ENCODE measurements around the gene RBPJL. TPM values are rescaled to one million over a fixed set of nuclear protein-coding genes. Genes with fewer than 3 reads are reported as not detected.

Gene RBPJL
- polyA plus RNA-seq, 1 donor = not detected

DNA sequence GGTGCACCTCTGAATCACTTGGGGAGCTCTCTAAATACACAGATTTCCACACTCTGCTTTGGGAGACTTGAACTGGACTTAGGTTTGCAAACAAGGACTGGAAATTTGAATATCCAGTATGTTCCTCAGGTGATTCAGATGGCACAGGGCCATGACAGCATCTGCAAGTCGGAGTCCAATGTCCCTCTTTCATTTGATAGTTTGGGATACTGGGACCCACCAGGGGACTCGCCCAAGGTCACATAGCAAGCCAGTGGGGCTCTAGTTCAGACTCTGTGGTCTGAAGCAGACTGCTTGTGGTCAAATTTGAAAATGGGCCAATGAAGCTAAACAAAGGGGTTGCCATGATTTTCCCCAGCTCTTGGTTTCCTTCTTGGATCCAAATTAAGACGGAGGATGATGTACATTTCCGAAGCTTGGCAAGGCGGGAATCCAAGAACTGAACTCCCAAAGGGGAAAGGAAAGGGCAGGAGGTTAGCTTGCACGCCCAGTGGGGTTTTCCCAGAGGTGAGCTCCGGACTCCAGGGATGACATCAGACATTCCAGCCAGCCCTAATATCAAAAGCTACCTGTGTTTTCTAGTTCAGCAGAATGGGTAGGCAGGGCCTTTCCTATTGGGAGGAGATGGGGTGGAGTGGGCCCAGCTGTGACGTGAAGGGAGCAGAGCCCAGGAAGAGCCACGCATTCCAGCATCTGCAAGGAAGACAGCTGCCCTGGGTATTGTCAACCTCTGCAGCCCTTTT, 52.9 kb downstream of the RBPJL start:
- DNase-seq (ENCODE audit: low read depth) = no peak

DNA sequence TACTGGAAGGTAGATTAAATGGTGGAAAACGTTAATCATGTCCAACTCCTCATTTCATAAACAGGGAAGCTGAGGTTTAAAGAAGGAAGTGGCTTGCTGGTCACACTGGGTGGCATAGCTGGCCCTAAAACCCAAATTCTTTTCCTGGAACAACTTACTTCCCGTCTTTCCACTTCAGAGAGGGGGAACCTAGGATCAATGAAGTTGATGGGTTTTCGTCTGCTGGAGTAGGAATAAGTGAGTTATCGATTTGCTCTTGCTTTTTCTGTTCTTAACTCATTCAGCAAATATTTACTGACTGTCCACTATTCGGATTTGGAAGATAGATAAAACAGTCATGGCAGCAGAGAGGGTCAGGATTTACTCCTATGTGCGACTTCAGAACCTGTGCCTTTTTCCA, 55.2 kb downstream of the RBPJL start:
- no peak for DNase-seq (ENCODE audit: low read depth)

GRCh38 chr20:45362804-45363610, 56.4 kb downstream of the RBPJL start, which contains the start of gene SYS1:
Gene SYS1 (plus strand): TSS chr20:45363156. CDS start chr20:45363532, 376 bp downstream.
- DNase-seq (ENCODE audit: low read depth) = peak; percentile 98

- no peak for DNase-seq (ENCODE audit: low read depth)
Measured at GRCh38 chr20:45363611-45364492, 57.2 kb downstream of the RBPJL start.

- no peak for DNase-seq (ENCODE audit: low read depth)
Measured at GRCh38 chr20:45365444-45365970, 58.9 kb downstream of the RBPJL start.

- DNase-seq (ENCODE audit: low read depth) = no peak
Measured at GRCh38 chr20:45366192-45366591, 59.6 kb downstream of the RBPJL start.

- no peak for DNase-seq (ENCODE audit: low read depth)
Measured at GRCh38 chr20:45366631-45367030, 60.0 kb downstream of the RBPJL start.

- DNase-seq (ENCODE audit: low read depth) = no peak
Measured at GRCh38 chr20:45367126-45367525, 60.5 kb downstream of the RBPJL start.

Other genes starting within 250 kb of the RBPJL start
- not detected for gene KCNS1, start 205.7 kb upstream of the RBPJL start, polyA plus RNA-seq (ENCODE audit: insufficient read length)
- not detected for gene WFDC5, start 191.7 kb upstream of the RBPJL start, polyA plus RNA-seq (ENCODE audit: insufficient read length)
- not detected for gene WFDC12, start 182.4 kb upstream of the RBPJL start, polyA plus RNA-seq (ENCODE audit: insufficient read length)
- not detected for gene PI3, start 131.9 kb upstream of the RBPJL start, polyA plus RNA-seq (ENCODE audit: insufficient read length)
- gene SEMG1, start 99.8 kb upstream of the RBPJL start, polyA plus RNA-seq (ENCODE audit: insufficient read length) = not detected
- not detected for gene SEMG2, start 85.5 kb upstream of the RBPJL start, polyA plus RNA-seq (ENCODE audit: insufficient read length)
- gene SLPI, start 52.3 kb upstream of the RBPJL start, polyA plus RNA-seq (ENCODE audit: insufficient read length) = not detected
- 0.57 TPM for gene MATN4, start 1.5 kb downstream of the RBPJL start, polyA plus RNA-seq (ENCODE audit: insufficient read length)
- gene SDC4, start 41.6 kb downstream of the RBPJL start, polyA plus RNA-seq (ENCODE audit: insufficient read length) = 8.5 TPM
- 14.2 TPM for gene SYS1, start 56.3 kb downstream of the RBPJL start, polyA plus RNA-seq (ENCODE audit: insufficient read length)
- gene TP53TG5, start 71.5 kb downstream of the RBPJL start, polyA plus RNA-seq (ENCODE audit: insufficient read length) = 0.68 TPM
- 30.5 TPM for gene DBNDD2, start 101.4 kb downstream of the RBPJL start, polyA plus RNA-seq (ENCODE audit: insufficient read length)
- 70.1 TPM for gene PIGT, start 109.3 kb downstream of the RBPJL start, polyA plus RNA-seq (ENCODE audit: insufficient read length)
- gene WFDC2, start 162.9 kb downstream of the RBPJL start, polyA plus RNA-seq (ENCODE audit: insufficient read length) = 0.25 TPM
- not detected for gene SPINT3, start 208.8 kb downstream of the RBPJL start, polyA plus RNA-seq (ENCODE audit: insufficient read length)
- gene WFDC6, start 232.6 kb downstream of the RBPJL start, polyA plus RNA-seq (ENCODE audit: insufficient read length) = not detected
- gene EPPIN, start 240.6 kb downstream of the RBPJL start, polyA plus RNA-seq (ENCODE audit: insufficient read length) = not detected

Measured in forelimb muscle (tissue), 1 donor.